ENCODE results near the gene SNAPIN. TPM values are rescaled to one million over a fixed set of nuclear protein-coding genes. Genes with fewer than 3 reads are reported as not detected.
A peak's percentile ranks its signal among the peaks of the same experiment; 100 is the strongest.

The SNAPIN gene
- total and polyA plus RNA-seq, 9 of the 15 experiments (the other 6 are each of a cell fraction or from before 2014, with no cell fraction given): 11.2 to 43.9 (median 32.3) TPM

DNA sequence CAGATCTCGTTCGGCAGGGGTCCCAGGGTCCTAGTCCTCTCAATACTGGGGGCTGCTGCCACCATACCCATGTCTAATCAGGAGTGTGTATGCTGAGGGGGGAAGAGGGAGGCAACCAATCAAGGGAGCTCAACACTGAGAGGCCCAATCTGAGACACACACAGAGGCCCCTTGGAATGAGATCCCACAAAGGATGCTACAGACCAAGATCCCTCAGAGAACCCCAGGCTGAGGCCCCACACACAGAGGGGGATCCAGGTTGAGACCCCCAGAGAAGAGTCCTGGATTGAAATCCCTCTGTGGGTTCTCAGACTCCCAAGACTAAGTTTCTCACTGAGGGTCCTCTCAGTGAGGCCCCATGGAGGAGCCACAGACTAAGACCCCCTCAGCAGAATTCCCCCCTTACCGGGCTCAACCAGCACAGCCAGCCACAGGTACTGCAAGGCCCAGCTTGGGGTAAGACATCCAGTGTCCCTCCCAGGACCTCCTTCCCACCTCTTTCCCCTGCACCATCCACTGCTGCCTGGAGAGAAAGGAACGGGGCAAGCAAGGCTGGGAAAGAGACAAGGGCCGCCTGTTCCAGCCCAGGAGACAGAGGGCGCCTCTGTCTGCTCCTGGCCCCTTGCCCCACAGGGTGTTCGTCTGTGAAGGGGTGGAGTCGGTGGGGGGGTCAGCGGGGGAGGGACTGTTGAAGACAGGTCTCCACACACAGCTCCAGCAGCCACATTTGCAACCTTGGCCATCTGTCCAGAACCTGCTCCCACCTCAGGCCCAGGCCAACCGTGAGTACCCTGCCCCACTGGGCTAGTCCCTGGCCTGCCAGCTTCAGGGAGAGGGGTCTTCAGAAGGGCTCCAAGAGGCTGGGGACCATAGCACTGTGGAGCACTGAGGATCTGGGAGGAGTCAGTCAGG, 30.5 kb upstream of the SNAPIN start, which contains the start of gene S100A1 (continued):
- TF ChIP-seq, protein P1, sequence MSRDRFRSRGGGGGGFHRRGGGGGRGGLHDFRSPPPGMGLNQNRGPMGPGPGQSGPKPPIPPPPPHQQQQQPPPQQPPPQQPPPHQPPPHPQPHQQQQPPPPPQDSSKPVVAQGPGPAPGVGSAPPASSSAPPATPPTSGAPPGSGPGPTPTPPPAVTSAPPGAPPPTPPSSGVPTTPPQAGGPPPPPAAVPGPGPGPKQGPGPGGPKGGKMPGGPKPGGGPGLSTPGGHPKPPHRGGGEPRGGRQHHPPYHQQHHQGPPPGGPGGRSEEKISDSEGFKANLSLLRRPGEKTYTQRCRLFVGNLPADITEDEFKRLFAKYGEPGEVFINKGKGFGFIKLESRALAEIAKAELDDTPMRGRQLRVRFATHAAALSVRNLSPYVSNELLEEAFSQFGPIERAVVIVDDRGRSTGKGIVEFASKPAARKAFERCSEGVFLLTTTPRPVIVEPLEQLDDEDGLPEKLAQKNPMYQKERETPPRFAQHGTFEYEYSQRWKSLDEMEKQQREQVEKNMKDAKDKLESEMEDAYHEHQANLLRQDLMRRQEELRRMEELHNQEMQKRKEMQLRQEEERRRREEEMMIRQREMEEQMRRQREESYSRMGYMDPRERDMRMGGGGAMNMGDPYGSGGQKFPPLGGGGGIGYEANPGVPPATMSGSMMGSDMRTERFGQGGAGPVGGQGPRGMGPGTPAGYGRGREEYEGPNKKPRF (IDR thresholded peaks at IDR 0.05; ENCODE audit: low read depth, low read length): no peak
- TF ChIP-seq HMGN3 (IDR thresholded peaks at IDR 0.05; ENCODE audit: borderline replicate concordance, extremely low read depth, insufficient read length, low read depth, low read length) (no peak), MAZ (CRISPR knock-in tag; conservative IDR thresholded peaks at IDR 0.05 in 1 of 2, IDR thresholded peaks at IDR 0.05 in 1 of 2) (peak in 1 of 2 experiments; percentile 59; a peak in 2 of 4 replicates), MCM5 (IDR thresholded peaks at IDR 0.05; ENCODE audit: low read depth) (no peak), DMBX1 (CRISPR knock-in tag; IDR thresholded peaks at IDR 0.05; ENCODE audit: borderline replicate concordance) (no peak), SLC30A9 (CRISPR knock-in tag; IDR thresholded peaks at IDR 0.05) (no peak), CBX5 (IDR thresholded peaks at IDR 0.05; ENCODE audit: borderline replicate concordance, low read depth) (no peak), NFIX (CRISPR knock-in tag; IDR thresholded peaks at IDR 0.05; ENCODE audit: low read depth) (no peak), POLR2AphosphoS5 (IDR thresholded peaks at IDR 0.05; ENCODE audit: control insufficient read depth, insufficient read depth, low read depth, low read length) (0 out of 2 replicates have a peak, but pooled peaks have one; percentile 28), SIN3B (IDR thresholded peaks at IDR 0.05; ENCODE audit: low read depth) (peak; percentile 37; the same call in 1 of the 2 replicates), MECOM (CRISPR knock-in tag; IDR thresholded peaks at IDR 0.05) (no peak)
- TF ChIP-seq, protein P2, sequence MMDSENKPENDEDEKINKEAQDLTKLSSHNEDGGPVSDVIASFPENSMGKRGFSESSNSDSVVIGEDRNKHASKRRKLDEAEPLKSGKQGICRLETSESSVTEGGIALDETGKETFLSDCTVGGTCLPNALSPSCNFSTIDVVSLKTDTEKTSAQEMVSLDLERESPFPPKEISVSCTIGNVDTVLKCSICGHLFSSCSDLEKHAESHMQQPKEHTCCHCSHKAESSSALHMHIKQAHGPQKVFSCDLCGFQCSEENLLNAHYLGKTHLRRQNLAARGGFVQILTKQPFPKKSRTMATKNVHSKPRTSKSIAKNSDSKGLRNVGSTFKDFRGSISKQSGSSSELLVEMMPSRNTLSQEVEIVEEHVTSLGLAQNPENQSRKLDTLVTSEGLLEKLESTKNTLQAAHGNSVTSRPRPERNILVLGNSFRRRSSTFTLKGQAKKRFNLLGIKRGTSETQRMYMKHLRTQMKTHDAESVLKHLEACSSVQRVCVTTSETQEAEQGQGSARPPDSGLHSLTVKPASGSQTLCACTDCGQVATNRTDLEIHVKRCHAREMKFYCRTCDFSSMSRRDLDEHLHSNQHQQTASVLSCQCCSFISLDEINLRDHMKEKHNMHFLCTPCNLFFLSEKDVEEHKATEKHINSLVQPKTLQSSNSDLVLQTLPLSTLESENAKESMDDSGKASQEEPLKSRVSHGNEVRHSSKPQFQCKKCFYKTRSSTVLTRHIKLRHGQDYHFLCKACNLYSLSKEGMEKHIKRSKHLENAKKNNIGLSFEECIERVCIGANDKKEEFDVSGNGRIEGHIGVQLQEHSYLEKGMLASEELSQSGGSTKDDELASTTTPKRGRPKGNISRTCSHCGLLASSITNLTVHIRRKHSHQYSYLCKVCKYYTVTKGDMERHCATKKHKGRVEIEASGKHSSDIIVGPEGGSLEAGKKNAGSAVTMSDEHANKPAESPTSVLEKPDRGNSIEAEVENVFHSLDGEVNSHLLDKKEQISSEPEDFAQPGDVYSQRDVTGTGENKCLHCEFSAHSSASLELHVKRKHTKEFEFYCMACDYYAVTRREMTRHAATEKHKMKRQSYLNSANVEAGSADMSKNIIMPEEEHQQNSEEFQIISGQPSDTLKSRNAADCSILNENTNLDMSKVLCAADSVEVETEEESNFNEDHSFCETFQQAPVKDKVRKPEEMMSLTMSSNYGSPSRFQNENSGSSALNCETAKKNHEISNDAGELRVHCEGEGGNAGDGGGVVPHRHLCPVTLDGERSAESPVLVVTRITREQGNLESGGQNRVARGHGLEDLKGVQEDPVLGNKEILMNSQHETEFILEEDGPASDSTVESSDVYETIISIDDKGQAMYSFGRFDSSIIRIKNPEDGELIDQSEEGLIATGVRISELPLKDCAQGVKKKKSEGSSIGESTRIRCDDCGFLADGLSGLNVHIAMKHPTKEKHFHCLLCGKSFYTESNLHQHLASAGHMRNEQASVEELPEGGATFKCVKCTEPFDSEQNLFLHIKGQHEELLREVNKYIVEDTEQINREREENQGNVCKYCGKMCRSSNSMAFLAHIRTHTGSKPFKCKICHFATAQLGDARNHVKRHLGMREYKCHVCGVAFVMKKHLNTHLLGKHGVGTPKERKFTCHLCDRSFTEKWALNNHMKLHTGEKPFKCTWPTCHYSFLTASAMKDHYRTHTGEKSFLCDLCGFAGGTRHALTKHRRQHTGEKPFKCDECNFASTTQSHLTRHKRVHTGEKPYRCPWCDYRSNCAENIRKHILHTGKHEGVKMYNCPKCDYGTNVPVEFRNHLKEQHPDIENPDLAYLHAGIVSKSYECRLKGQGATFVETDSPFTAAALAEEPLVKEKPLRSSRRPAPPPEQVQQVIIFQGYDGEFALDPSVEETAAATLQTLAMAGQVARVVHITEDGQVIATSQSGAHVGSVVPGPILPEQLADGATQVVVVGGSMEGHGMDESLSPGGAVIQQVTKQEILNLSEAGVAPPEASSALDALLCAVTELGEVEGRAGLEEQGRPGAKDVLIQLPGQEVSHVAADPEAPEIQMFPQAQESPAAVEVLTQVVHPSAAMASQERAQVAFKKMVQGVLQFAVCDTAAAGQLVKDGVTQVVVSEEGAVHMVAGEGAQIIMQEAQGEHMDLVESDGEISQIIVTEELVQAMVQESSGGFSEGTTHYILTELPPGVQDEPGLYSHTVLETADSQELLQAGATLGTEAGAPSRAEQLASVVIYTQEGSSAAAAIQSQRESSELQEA (IDR thresholded peaks at IDR 0.05; ENCODE audit: low read depth): no peak
- TF ChIP-seq, protein P3, sequence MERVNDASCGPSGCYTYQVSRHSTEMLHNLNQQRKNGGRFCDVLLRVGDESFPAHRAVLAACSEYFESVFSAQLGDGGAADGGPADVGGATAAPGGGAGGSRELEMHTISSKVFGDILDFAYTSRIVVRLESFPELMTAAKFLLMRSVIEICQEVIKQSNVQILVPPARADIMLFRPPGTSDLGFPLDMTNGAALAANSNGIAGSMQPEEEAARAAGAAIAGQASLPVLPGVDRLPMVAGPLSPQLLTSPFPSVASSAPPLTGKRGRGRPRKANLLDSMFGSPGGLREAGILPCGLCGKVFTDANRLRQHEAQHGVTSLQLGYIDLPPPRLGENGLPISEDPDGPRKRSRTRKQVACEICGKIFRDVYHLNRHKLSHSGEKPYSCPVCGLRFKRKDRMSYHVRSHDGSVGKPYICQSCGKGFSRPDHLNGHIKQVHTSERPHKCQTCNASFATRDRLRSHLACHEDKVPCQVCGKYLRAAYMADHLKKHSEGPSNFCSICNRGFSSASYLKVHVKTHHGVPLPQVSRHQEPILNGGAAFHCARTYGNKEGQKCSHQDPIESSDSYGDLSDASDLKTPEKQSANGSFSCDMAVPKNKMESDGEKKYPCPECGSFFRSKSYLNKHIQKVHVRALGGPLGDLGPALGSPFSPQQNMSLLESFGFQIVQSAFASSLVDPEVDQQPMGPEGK (CRISPR knock-in tag; IDR thresholded peaks at IDR 0.05; ENCODE audit: borderline replicate concordance): no peak

All from K562 (cell line).